ENCODE data around the gene ADAT2.

DNA sequence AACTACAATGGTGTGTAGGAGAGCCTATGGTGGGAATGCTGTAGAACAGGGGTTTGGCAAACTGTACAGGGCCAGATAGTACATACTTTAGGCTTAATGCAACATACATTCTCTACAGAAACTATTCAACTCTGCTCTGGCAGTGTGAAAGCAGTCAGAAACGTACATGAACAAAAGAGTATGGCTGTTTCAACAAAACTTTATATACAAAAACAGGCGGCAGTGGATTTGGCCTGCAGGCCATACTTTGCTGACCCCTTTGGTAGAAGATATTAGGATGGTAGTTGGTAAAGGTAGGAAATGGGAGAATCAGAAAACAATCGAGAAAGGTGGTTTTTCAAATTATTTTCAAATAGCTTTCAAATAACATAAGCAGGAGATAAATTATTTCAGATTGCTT, 36.3 kb upstream of the ADAT2 start:
- TF ChIP-seq, protein P1, sequence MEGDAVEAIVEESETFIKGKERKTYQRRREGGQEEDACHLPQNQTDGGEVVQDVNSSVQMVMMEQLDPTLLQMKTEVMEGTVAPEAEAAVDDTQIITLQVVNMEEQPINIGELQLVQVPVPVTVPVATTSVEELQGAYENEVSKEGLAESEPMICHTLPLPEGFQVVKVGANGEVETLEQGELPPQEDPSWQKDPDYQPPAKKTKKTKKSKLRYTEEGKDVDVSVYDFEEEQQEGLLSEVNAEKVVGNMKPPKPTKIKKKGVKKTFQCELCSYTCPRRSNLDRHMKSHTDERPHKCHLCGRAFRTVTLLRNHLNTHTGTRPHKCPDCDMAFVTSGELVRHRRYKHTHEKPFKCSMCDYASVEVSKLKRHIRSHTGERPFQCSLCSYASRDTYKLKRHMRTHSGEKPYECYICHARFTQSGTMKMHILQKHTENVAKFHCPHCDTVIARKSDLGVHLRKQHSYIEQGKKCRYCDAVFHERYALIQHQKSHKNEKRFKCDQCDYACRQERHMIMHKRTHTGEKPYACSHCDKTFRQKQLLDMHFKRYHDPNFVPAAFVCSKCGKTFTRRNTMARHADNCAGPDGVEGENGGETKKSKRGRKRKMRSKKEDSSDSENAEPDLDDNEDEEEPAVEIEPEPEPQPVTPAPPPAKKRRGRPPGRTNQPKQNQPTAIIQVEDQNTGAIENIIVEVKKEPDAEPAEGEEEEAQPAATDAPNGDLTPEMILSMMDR (IDR thresholded peaks at IDR 0.05; ENCODE audit: poor library complexity, severe bottlenecking) = no peak
- TF ChIP-seq EZH2 (IDR thresholded peaks at IDR 0.05; ENCODE audit: borderline replicate concordance, insufficient read depth, low read length, poor library complexity, severe bottlenecking) (no peak), TAF1 (IDR thresholded peaks at IDR 0.05; ENCODE audit: low read depth) (no peak), RAD21 (conservative IDR thresholded peaks at IDR 0.05) (no peak), EP300 (conservative IDR thresholded peaks at IDR 0.05; ENCODE audit: poor library complexity, severe bottlenecking) (no peak), POLR2AphosphoS5 (IDR thresholded peaks at IDR 0.05) (no peak), MXI1 (conservative IDR thresholded peaks at IDR 0.05; ENCODE audit: poor library complexity, severe bottlenecking) (no peak)
- TF ChIP-seq, protein P2, sequence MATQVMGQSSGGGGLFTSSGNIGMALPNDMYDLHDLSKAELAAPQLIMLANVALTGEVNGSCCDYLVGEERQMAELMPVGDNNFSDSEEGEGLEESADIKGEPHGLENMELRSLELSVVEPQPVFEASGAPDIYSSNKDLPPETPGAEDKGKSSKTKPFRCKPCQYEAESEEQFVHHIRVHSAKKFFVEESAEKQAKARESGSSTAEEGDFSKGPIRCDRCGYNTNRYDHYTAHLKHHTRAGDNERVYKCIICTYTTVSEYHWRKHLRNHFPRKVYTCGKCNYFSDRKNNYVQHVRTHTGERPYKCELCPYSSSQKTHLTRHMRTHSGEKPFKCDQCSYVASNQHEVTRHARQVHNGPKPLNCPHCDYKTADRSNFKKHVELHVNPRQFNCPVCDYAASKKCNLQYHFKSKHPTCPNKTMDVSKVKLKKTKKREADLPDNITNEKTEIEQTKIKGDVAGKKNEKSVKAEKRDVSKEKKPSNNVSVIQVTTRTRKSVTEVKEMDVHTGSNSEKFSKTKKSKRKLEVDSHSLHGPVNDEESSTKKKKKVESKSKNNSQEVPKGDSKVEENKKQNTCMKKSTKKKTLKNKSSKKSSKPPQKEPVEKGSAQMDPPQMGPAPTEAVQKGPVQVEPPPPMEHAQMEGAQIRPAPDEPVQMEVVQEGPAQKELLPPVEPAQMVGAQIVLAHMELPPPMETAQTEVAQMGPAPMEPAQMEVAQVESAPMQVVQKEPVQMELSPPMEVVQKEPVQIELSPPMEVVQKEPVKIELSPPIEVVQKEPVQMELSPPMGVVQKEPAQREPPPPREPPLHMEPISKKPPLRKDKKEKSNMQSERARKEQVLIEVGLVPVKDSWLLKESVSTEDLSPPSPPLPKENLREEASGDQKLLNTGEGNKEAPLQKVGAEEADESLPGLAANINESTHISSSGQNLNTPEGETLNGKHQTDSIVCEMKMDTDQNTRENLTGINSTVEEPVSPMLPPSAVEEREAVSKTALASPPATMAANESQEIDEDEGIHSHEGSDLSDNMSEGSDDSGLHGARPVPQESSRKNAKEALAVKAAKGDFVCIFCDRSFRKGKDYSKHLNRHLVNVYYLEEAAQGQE (IDR thresholded peaks at IDR 0.05; ENCODE audit: borderline replicate concordance) = no peak

All from neural cell (in vitro differentiated cells).